ENCODE results near the gene TRAF6. TPM values are rescaled to one million over a fixed set of nuclear protein-coding genes. Genes with fewer than 3 reads are reported as not detected.
"Not testable (repeated sequence)": the region's sequence is repeated elsewhere in the genome, so short reads cannot be mapped to it uniquely, and the experiment has no call there.

The TRAF6 gene
- total RNA-seq, 1 donor from 2014 or later, result 12.1 TPM

GRCh38 chr11:36499315-36499714, 10.8 kb downstream of the TRAF6 start:
- intact Hi-C loops (cut with DNase I), result no loop called here
- ATAC-seq (no peak), DNase-seq (ENCODE audit: missing footprints) (no peak)

- intact Hi-C loops (cut with DNase I), result no loop called here
- DNase-seq (ENCODE audit: missing footprints) (no peak), ATAC-seq (no peak)
These were observed 11.4 kb downstream of the TRAF6 start for GRCh38 chr11:36498721-36499120.

DNA sequence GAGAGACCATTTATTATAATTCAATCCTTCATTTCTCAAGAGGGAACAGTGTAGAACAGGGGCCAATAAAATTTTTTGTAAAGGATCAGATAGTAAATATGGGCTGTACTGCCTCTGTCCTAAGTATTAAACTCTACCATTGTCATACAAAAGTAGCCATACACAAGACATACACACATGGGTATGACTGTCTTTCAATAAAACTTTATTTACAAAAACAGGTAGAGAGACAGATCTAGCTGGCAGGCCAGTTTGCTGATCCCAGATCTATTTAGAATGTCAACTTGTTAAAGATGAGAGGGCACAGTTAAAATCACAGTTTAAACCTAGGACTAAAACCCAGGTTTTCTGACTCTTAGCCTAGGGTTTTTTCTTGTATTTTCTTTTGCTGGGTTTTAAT, 16.7 kb downstream of the TRAF6 start:
- DNase-seq (ENCODE audit: missing footprints) (no peak), ATAC-seq (no peak)
- intact Hi-C loops (cut with DNase I), result loop anchor here (5.0 kb wide), 1 partner anchor 201 kb away; no protein-coding TSS in a partner anchor

- intact Hi-C loops (cut with DNase I), result loop anchor here (5.0 kb wide), 1 partner anchor 201 kb away; no protein-coding TSS in a partner anchor
- ATAC-seq (peak; percentile 42), DNase-seq (ENCODE audit: missing footprints) (no peak)
These were observed 17.3 kb downstream of the TRAF6 start for GRCh38 chr11:36492724-36493304.

DNA sequence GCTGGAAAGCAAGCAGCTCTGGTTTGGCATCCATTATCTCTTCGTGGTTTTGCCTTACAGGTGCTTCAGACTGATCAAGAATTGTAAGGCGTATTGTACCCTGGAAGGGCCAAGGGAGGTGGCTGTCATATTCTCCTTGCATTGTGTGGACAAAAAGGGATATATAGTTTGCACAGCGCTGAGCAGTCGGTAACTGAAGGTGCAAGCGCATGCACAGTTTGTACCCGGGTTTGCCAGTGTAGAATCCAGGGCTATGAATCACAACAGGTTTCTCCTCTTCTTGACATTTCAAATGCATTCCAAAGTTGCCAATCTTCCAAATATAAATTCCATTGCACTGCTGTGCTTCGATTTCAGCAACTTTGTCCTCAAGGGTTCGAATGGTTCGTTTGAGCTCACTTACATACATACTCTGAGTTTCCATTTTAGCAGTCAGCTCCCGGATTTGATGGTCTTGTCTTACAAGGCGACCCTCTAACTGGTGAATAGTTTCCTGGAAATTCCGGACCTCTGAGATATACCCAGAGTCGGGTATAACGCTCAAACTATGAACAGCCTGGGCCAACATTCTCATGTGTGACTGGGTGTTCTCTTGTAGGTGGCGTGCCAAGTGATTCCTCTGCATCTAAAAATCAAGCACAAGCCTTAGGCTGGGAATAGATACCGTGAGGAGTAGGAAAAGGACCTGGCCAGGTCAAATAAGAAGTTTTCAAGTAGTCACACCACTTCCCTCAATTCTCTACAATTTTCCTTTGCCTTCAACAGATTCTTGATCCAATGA, 19.9 kb downstream of the TRAF6 start:
- no peak for DNase-seq (ENCODE audit: missing footprints)
- no peak for ATAC-seq
- intact Hi-C loops (cut with DNase I), result loop anchor here (5.0 kb wide), 1 partner anchor 198 kb away; no protein-coding TSS in a partner anchor

GRCh38 chr11:36488096-36488495, 22.0 kb downstream of the TRAF6 start:
- ATAC-seq (no peak), DNase-seq (ENCODE audit: missing footprints) (no peak)
- intact Hi-C loops (cut with DNase I), result no loop called here

DNA sequence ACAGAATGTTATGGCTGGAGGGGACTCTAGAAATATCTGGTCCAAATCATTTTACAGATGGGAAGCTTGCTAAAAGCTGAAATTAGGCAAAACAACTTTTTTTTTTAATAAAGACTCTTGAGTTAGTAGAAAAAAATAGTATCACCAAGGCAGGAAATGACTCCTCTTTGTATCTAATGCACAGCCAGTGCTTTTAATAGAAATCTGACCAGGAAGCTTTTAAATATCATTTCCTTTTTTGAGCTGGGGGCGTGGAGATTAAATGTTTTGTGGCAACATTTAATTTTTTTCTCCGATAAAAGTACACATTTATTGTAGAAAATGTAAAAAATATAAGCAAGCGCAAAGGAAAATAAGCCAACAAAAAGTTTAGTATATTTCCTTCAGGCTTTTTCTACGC, 22.5 kb downstream of the TRAF6 start:
- intact Hi-C loops (cut with DNase I), result no loop called here
- ATAC-seq, result no peak
- no peak for DNase-seq (ENCODE audit: missing footprints)

GRCh38 chr11:36485298-36486002, 24.6 kb downstream of the TRAF6 start:
- intact Hi-C loops (cut with DNase I), result no loop called here
- no peak for DNase-seq (ENCODE audit: missing footprints)
- no peak for ATAC-seq

GRCh38 chr11:36483042-36483441, 27.0 kb downstream of the TRAF6 start:
- DNase-seq (ENCODE audit: missing footprints); intact Hi-C loops (cut with DNase I); ATAC-seq: not testable (repeated sequence)

GRCh38 chr11:36480833-36481232, 29.2 kb downstream of the TRAF6 start:
- intact Hi-C loops (cut with DNase I), result no loop called here
- DNase-seq (ENCODE audit: missing footprints), result no peak
- no peak for ATAC-seq

DNA sequence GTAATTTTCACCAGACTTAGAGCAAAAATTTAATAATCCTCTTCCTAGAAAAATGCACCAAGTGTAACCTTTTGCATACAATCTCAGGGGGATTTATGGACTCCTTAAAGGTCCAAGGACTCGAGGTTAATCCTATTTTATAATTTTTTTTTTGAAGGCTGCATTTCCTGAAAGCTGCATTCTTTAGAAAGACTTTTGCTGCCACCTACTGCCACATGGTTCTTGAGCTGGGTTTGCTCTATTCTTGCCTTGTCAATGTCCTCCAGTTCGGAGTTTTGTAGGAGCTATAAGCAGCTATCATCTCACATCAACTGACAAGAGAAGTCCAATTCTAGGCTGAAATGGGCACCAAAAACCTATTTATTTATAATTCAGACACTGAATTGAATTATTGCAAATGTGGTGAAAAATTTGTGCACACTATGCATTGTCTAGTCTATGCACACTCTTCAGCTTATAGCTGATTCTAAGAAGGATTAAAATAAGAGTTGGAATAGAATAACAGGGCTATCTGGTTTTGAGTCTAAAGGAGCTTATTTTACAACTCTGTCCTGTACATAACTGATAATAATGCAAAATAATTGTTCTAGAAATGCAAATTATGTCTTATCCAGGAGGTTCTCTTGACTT, 31.3 kb downstream of the TRAF6 start:
- intact Hi-C loops (cut with DNase I), result loop anchor here (5.0 kb wide), 2 partner anchors 187 to 862 kb away; partner anchors contain the start of gene FJX1
- DNase-seq (ENCODE audit: missing footprints) (no peak), ATAC-seq (peak; percentile 64)

GRCh38 chr11:36475192-36475591, 34.9 kb downstream of the TRAF6 start:
- intact Hi-C loops (cut with DNase I), result loop anchor here (5.0 kb wide), 2 partner anchors 183 to 858 kb away; partner anchors contain the start of gene FJX1
- ATAC-seq, result no peak
- DNase-seq (ENCODE audit: missing footprints), result no peak

DNA sequence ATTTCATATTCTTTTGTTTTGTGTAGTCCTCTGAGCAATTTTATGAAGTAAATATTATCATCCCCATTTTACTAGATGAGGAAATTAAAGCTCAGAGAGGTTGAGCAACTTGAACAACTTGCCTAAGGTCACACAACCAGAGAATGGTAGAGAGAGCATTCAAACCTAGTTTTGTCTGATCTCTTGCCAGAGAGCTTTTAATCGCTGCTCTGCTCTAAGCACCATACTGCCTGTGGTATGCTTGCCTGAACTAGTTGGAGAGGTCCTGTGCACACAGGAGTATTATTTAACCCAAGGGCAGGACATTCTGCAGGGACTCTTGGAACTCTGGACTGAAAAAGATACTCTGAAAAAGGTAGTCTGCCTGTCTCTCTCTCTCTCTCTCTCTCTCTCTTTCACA, 38.5 kb downstream of the TRAF6 start:
- ATAC-seq (no peak), DNase-seq (ENCODE audit: missing footprints) (no peak)
- intact Hi-C loops (cut with DNase I), result loop anchor here (5.0 kb wide), 1 partner anchor 99 kb away; no protein-coding TSS in a partner anchor

GRCh38 chr11:36469881-36470802, 39.9 kb downstream of the TRAF6 start:
- DNase-seq (ENCODE audit: missing footprints) (no peak), ATAC-seq (no peak)
- intact Hi-C loops (cut with DNase I), result loop anchor here (5.0 kb wide), 1 partner anchor 98 kb away; no protein-coding TSS in a partner anchor

GRCh38 chr11:36469063-36469462, 41.0 kb downstream of the TRAF6 start:
- ATAC-seq, result no peak
- intact Hi-C loops (cut with DNase I), result no loop called here
- no peak for DNase-seq (ENCODE audit: missing footprints)

GRCh38 chr11:36467916-36468315, 42.2 kb downstream of the TRAF6 start:
- intact Hi-C loops (cut with DNase I), result no loop called here
- DNase-seq (ENCODE audit: missing footprints) (no peak), ATAC-seq (no peak)

DNA sequence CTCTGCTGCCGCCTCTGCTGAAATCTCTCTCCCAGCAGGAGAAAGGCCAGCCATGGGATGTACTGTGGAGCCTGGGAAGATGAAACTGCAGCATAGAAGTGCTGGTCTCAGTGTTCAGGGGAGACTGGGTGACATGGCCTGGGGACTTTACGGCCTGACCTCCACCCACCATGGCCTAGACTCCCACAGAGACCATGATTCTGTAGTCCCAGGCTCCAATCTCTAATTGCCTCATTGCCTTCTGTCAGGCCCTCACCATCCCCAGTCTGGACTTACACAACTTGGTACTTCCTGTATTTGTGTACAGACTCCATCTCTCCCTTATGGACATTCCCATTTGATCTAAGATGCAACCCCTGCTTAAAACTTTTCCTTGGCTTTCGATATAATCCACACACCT, 43.1 kb downstream of the TRAF6 start:
- DNase-seq (ENCODE audit: missing footprints) (no peak), ATAC-seq (no peak)
- intact Hi-C loops (cut with DNase I), result no loop called here

Measured in Right ventricle myocardium inferior (tissue), 1 donor.